Parathyroid adenoma (tissue), 2 donors: ENCODE data around the gene CCDC117.

ENCODE experiments used
- H2AFZ ChIP-seq: fragments of 300-600 bp; sonication (generic); one replicate; pipeline ENCODE4 v1.7.0; 2017; ENCODE audit warnings: antibody characterized with exemption, mild to moderate bottlenecking
- H3K27ac ChIP-seq: fragments of 300-600 bp; sonication (generic); one replicate; pipeline ENCODE4 v1.7.0; 2017
- H3K27me3 ChIP-seq: fragments of 300-600 bp; sonication (generic); one replicate; pipeline ENCODE4 v1.7.0; 2017; ENCODE audit warnings: low read length; ENCODE audit not compliant: control insufficient read depth, insufficient read depth
- H3K36me3 ChIP-seq: fragments of 300-600 bp; sonication (generic); one replicate; pipeline ENCODE4 v1.7.0; 2017; ENCODE audit warnings: low read length; ENCODE audit not compliant: control insufficient read depth, insufficient read depth
- H3K4me1 ChIP-seq: fragments of 300-600 bp; sonication (generic); one replicate; pipeline ENCODE4 v1.7.0; 2017; ENCODE audit warnings: control low read depth
- H3K4me2 ChIP-seq: fragments of 300-600 bp; sonication (generic); one replicate; pipeline ENCODE4 v1.7.0; 2017; ENCODE audit warnings: low read length
- H3K4me3 ChIP-seq: fragments of 300-600 bp; sonication (generic); one replicate; pipeline ENCODE4 v1.7.0; 2017; ENCODE audit warnings: low read depth, low read length
- H3K79me2 ChIP-seq: fragments of 300-600 bp; sonication (generic); one replicate; pipeline ENCODE4 v1.7.0; 2017; ENCODE audit warnings: control low read depth
- H3K9ac ChIP-seq: fragments of 300-600 bp; sonication (generic); one replicate; pipeline ENCODE4 v1.7.0; 2017; ENCODE audit warnings: mild to moderate bottlenecking
- H3K9me3 ChIP-seq: fragments of 300-600 bp; sonication (generic); one replicate; pipeline ENCODE4 v1.7.0; 2017; ENCODE audit warnings: low read length; ENCODE audit not compliant: control insufficient read depth
- CTCF ChIP-seq: fragments of 300-600 bp; sonication (generic); IDR thresholded peaks from one replicate; pipeline ENCODE4 v1.7.0; 2017; ENCODE audit warnings: antibody characterized with exemption, mild to moderate bottlenecking
- donor health status: primary hyperparathyroidism.

The CCDC117 gene

DNA sequence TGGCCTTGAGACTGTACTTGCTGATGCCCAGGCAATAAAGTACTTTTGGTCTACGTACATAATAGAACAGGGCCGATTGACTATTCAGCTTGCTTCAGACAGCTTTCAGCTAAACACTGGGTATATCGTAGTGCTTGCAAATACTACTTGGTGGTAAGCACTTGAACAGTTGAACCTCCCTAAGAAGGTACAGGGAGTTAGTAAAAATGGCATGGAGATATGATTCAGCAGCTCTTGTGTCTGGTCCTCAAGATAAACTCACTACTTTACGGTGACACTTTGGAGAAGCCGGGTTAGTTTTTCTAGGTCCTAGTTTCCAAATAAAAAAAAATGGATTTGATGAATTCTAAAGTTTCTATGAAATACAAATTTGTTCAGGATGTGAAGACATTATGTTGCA is 7.3 kb downstream of the CCDC117 start:
- H3K4me3 ChIP-seq = no peak overlapping the region
- H2AFZ ChIP-seq = no peak overlapping the region
- H3K27ac ChIP-seq = no peak overlapping the region
- no peak overlapping the region for H3K4me2 ChIP-seq
- TF ChIP-seq CTCF = no peak
- H3K79me2 ChIP-seq = peaks cover 17% of the 10 kb centered on the region
- no peaks in the 10 kb centered on the region for H3K9me3 ChIP-seq
- H3K4me1 ChIP-seq = peaks cover 2% of the 10 kb centered on the region
- H3K9ac ChIP-seq = no peak overlapping the region
- no peaks in the 10 kb centered on the region for H3K36me3 ChIP-seq
- no peaks in the 10 kb centered on the region for H3K27me3 ChIP-seq

DNA sequence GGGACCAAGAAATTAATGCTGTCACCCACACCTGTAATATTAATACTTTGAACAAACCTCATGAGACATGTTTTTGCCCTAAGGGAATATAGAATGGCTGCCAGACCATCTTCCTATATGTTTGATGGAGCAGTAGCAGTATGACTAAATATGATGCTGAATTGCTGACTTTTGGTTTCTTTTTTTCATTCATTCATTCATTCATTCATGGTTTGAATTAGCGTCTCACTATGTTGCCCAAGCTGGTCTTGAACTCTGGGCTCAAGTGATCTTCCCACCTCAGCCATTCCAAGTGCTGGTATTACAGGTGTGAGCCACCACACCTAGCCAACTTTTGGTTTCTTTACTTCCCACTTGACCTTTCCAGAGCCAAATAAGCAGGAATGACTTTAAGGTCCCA is 7.8 kb downstream of the CCDC117 start:
- Histone ChIP-seq H3K4me2 (no peak overlapping the region), H3K9ac (no peak overlapping the region)

GRCh38 chr22:28783786-28784671 is 11.5 kb downstream of the CCDC117 start:
- Histone ChIP-seq H3K4me3 (no peak overlapping the region), H2AFZ (no peak overlapping the region), H3K36me3 (no peaks in the 10 kb centered on the region), H3K79me2 (no peaks in the 10 kb centered on the region), H3K27me3 (no peaks in the 10 kb centered on the region), H3K4me1 (peaks cover 2% of the 10 kb centered on the region), H3K27ac (peak overlapping the region; percentile 67), H3K9me3 (no peaks in the 10 kb centered on the region), H3K4me2 (peak overlapping the region; percentile 26), H3K9ac (no peak overlapping the region)
- TF ChIP-seq CTCF = no peak

More for the DNA sequence above, 7.8 kb downstream of the CCDC117 start:
- Histone ChIP-seq H3K9me3 (no peaks in the 10 kb centered on the region), H3K27ac (no peak overlapping the region), H2AFZ (no peak overlapping the region), H3K4me3 (no peak overlapping the region), H3K36me3 (no peaks in the 10 kb centered on the region), H3K4me1 (peaks cover 2% of the 10 kb centered on the region), H3K79me2 (peaks cover 12% of the 10 kb centered on the region), H3K27me3 (no peaks in the 10 kb centered on the region)
- no peak for TF ChIP-seq CTCF

GRCh38 chr22:28788601-28789000 is 16.1 kb downstream of the CCDC117 start:
- no peak for TF ChIP-seq CTCF
- H3K9me3 ChIP-seq = no peaks in the 10 kb centered on the region
- H3K79me2 ChIP-seq = peaks cover 3% of the 10 kb centered on the region
- H3K36me3 ChIP-seq = no peaks in the 10 kb centered on the region
- H3K27me3 ChIP-seq = no peaks in the 10 kb centered on the region
- no peaks in the 10 kb centered on the region for H3K4me1 ChIP-seq
- no peak overlapping the region for H3K4me3 ChIP-seq
- no peak overlapping the region for H3K9ac ChIP-seq
- no peak overlapping the region for H2AFZ ChIP-seq
- H3K4me2 ChIP-seq = no peak overlapping the region
- no peak overlapping the region for H3K27ac ChIP-seq

GRCh38 chr22:28791124-28791523 is 18.6 kb downstream of the CCDC117 start:
- H3K9me3 ChIP-seq = no peaks in the 10 kb centered on the region
- no peaks in the 10 kb centered on the region for H3K36me3 ChIP-seq
- H3K4me3 ChIP-seq = no peak overlapping the region
- no peaks in the 10 kb centered on the region for H3K27me3 ChIP-seq
- peaks cover 5% of the 10 kb centered on the region for H3K79me2 ChIP-seq
- no peak overlapping the region for H3K9ac ChIP-seq
- no peak overlapping the region for H2AFZ ChIP-seq
- TF ChIP-seq CTCF = no peak
- H3K4me2 ChIP-seq = no peak overlapping the region
- H3K27ac ChIP-seq = no peak overlapping the region
- H3K4me1 ChIP-seq = peaks cover 5% of the 10 kb centered on the region
